CD4-positive, alpha-beta memory T cell (primary cell): Measurements from ENCODE around the gene STX10. TPM values are rescaled to one million over a fixed set of nuclear protein-coding genes. Genes with fewer than 3 reads are reported as not detected.
A peak's percentile ranks its signal among the peaks of the same experiment; 100 is the strongest.

Experiments
- CTCF ChIA-PET: fragments of 350-600 bp; sonication (Branson Sonifier 250); formaldehyde crosslinking; loops from one replicate; lab custom pipeline; 2021; ENCODE audit warnings: inconsistent platforms; ENCODE audit not compliant: partially characterized antibody; lab: Charles Lee
- POLR2A ChIA-PET: fragments of 350-600 bp; sonication (Branson Sonifier 250); formaldehyde crosslinking; loops from one replicate; lab custom pipeline; 2021; ENCODE audit not compliant: partially characterized antibody; lab: Charles Lee
- DNase-seq, 5 donors: peaks; one replicate each; pipeline versions ENCODE4 v3.0.0 to v3.0.0-alpha.2; 2020 to 2022; ENCODE audit warnings: mixed read lengths in 1 of 5
- H3K27ac ChIP-seq: one replicate; pipeline ENCODE4 v1.7.0; 2013; ENCODE audit warnings: low read depth, low read length
- H3K27me3 ChIP-seq: 2 replicates; pipeline ENCODE4 v1.7.0; 2013; ENCODE audit warnings: mild to moderate bottlenecking, low read length, moderate library complexity; ENCODE audit not compliant: insufficient read depth
- H3K36me3 ChIP-seq: 2 replicates; pipeline ENCODE4 v1.7.0; 2013; ENCODE audit warnings: mild to moderate bottlenecking, low read length, moderate library complexity; ENCODE audit not compliant: insufficient read depth
- H3K4me1 ChIP-seq: 2 replicates; pipeline ENCODE4 v1.7.0; 2013; ENCODE audit warnings: mild to moderate bottlenecking, low read length, moderate library complexity; ENCODE audit not compliant: insufficient read depth
- H3K4me3 ChIP-seq, 2 donors: one replicate each; pipeline ENCODE4 v1.7.0; 2013; ENCODE audit warnings: low read length in 2 of 2, mild to moderate bottlenecking in 1 of 2
- H3K9me3 ChIP-seq, 2 donors: one replicate each; pipeline ENCODE4 v1.7.0; 2013; ENCODE audit warnings: low read length in 2 of 2, control low read depth in 1 of 2; ENCODE audit not compliant: control insufficient read depth in 1 of 2
- H3K27ac Mint-ChIP-seq, 7 donors: one replicate each; pipeline ENCODE4 v1.8.0; 2020 to 2021; ENCODE audit warnings: mixed read lengths in 7 of 7, mild to moderate bottlenecking in 6 of 7, inconsistent platforms in 3 of 7, moderate library complexity in 3 of 7
- H3K27me3 Mint-ChIP-seq, 2 donors: one replicate each; pipeline ENCODE4 v1.8.0; 2020 to 2021; ENCODE audit warnings: mixed read lengths in 2 of 2
- H3K36me3 Mint-ChIP-seq, 2 donors: one replicate each; pipeline ENCODE4 v1.8.0; 2020 to 2021; ENCODE audit warnings: mixed read lengths in 2 of 2, inconsistent platforms in 1 of 2, mild to moderate bottlenecking in 1 of 2
- H3K4me1 Mint-ChIP-seq, 4 donors: one replicate each; pipeline ENCODE4 v1.8.0; 2020 to 2021; ENCODE audit warnings: mixed read lengths in 4 of 4, mild to moderate bottlenecking in 1 of 4
- H3K4me3 Mint-ChIP-seq, 8 donors: one replicate each; pipeline ENCODE4 v1.8.0; 2020 to 2021; ENCODE audit warnings: mixed read lengths in 8 of 8, mild to moderate bottlenecking in 7 of 8, moderate library complexity in 6 of 8, inconsistent platforms in 3 of 8
- H3K9me3 Mint-ChIP-seq, 8 donors: one replicate each; pipeline ENCODE4 v1.8.0; 2020 to 2021; ENCODE audit warnings: mixed read lengths in 8 of 8, mild to moderate bottlenecking in 5 of 8, inconsistent platforms in 3 of 8, moderate library complexity in 1 of 8
- intact Hi-C: fragments of 100-400 bp; cut with micrococcal nuclease; formaldehyde crosslinking; loops from one replicate; pipeline ENCODE4 v1.15.1; 2023
- polyA plus RNA-seq, 2 donors: library from polyadenylated mRNA; unstranded; fragments of 300-500 nt; fragmentation: Illumina TruSeq; gene quantifications; one replicate each; pipeline ENCODE4 v1.2.3, GENCODE V29; 2021
- total RNA-seq, 2 experiments: library from RNA; stranded (reverse); gene quantifications; one replicate each; pipeline ENCODE4 v1.2.3, GENCODE V29; 2021

The STX10 gene
- total and polyA plus RNA-seq, 4 experiments from 2014 or later, result 57.9 to 64.2 (median 63.9) TPM

GRCh38 chr19:13117176-13117771 is 32.9 kb downstream of the STX10 start:
- peak overlapping the region; percentile 79 to 94 for H3K4me3 ChIP-seq
- Mint-ChIP-seq H3K36me3 (peaks cover 0 to 17% of the 10 kb centered on the region in 2 donors), H3K4me3 (peak overlapping the region; percentile 91 to 98 (median 96)), H3K9me3 (peaks cover 0 to 2% (median 0%) of the 10 kb centered on the region in 8 donors), H3K27me3 (no peaks in the 10 kb centered on the region), H3K4me1 (peaks cover 18 to 61% (median 42%) of the 10 kb centered on the region in 4 donors), H3K27ac (peak overlapping the region; percentile 89 to 97 (median 92))
- H3K27ac ChIP-seq, result peak overlapping the region; percentile 65
- H3K36me3 ChIP-seq, result peaks cover 10% of the 10 kb centered on the region
- ChIA-PET POLR2A (interaction anchor here (0.6 to 7.2 kb wide), 18 partner anchors 12 to 325 kb away, joined by 3 to 132 read pairs (median 5); partner anchors contain the start of genes CALR, IER2, JUNB and LYL1), CTCF (interaction anchor here (0.6 to 5.1 kb wide), 8 partner anchors 12 to 161 kb away, joined by 3 to 35 read pairs (median 4); partner anchors contain the start of genes IER2 and STX10)
- H3K4me1 ChIP-seq, result peaks cover 57% of the 10 kb centered on the region
- H3K27me3 ChIP-seq, result no peaks in the 10 kb centered on the region
- DNase-seq, result peak in 2 of 5 donors; percentile 45
- H3K9me3 ChIP-seq, result no peaks in the 10 kb centered on the region
- intact Hi-C loops, result loop anchor here (2.0 to 5.0 kb wide), 4 partner anchors 16 to 145 kb away; no protein-coding TSS in a partner anchor

- Mint-ChIP-seq H3K27ac (peak within 1 kb of the TSS; percentile 89 to 97 (median 92)), H3K27me3 (no peaks in the 10 kb centered on the region), H3K9me3 (peaks cover 0 to 2% (median 0%) of the 10 kb centered on the region in 8 donors), H3K4me3 (peak within 1 kb of the TSS; percentile 91 to 98 (median 96)), H3K4me1 (peaks cover 13 to 54% (median 36%) of the 10 kb centered on the region in 4 donors), H3K36me3 (peaks cover 0 to 14% of the 10 kb centered on the region in 2 donors)
- intact Hi-C loops, result loop anchor here (1.0 to 5.0 kb wide), 6 partner anchors 12 to 146 kb away; partner anchors contain the start of genes IER2 and STX10
- peak; percentile 85 to 93 (median 88) for DNase-seq
- Histone ChIP-seq H3K9me3 (no peaks in the 10 kb centered on the region), H3K4me3 (peak within 1 kb of the TSS; percentile 79 to 94), H3K27ac (peak within 1 kb of the TSS; percentile 65), H3K36me3 (peaks cover 11% of the 10 kb centered on the region), H3K27me3 (no peaks in the 10 kb centered on the region), H3K4me1 (peaks cover 49% of the 10 kb centered on the region)
- POLR2A ChIA-PET, result interaction anchor here (0.7 to 7.2 kb wide), 12 partner anchors 11 to 325 kb away, joined by 3 to 132 read pairs (median 12); partner anchors contain the start of genes IER2, JUNB, LYL1 and STX10
- CTCF ChIA-PET, result interaction anchor here (1.0 to 5.1 kb wide), 5 partner anchors 11 to 147 kb away, joined by 3 to 35 read pairs (median 4); no protein-coding TSS in a partner anchor
Measured at GRCh38 chr19:13116282-13117175, 33.6 kb downstream of the STX10 start, which contains the start of gene TRMT1. TRMT1 (minus strand) TSS chr19:13116740; CDS start chr19:13116399, 341 bp downstream.

GRCh38 chr19:13115936-13116281 is 34.3 kb downstream of the STX10 start:
- Histone ChIP-seq H3K9me3 (no peaks in the 10 kb centered on the region), H3K4me3 (peak overlapping the region; percentile 79 to 94), H3K27ac (peak overlapping the region; percentile 65), H3K4me1 (peaks cover 43% of the 10 kb centered on the region), H3K36me3 (peaks cover 11% of the 10 kb centered on the region), H3K27me3 (no peaks in the 10 kb centered on the region)
- intact Hi-C loops, result loop anchor here (1.0 to 5.0 kb wide), 6 partner anchors 12 to 146 kb away; partner anchors contain the start of genes IER2 and STX10
- ChIA-PET POLR2A (interaction anchor here (0.7 to 7.2 kb wide), 8 partner anchors 11 to 51 kb away, joined by 3 to 132 read pairs (median 22); partner anchors contain the start of genes IER2, LYL1 and STX10), CTCF (interaction anchor here (5.1 kb wide), 1 partner anchor 11 kb away, joined by 35 read pairs; no protein-coding TSS in a partner anchor)
- peaks cover 0 to 2% (median 0%) of the 10 kb centered on the region in 8 donors for H3K9me3 Mint-ChIP-seq
- no peaks in the 10 kb centered on the region for H3K27me3 Mint-ChIP-seq
- H3K27ac Mint-ChIP-seq, result peak overlapping the region in 6 of 7 donors; percentile 73 to 97 (median 90)
- peak overlapping the region; percentile 91 to 98 (median 96) for H3K4me3 Mint-ChIP-seq
- no peak for DNase-seq
- H3K4me1 Mint-ChIP-seq, result peaks cover 11 to 48% (median 32%) of the 10 kb centered on the region in 4 donors
- H3K36me3 Mint-ChIP-seq, result peaks cover 0 to 14% of the 10 kb centered on the region in 2 donors

GRCh38 chr19:13112555-13112954 is 37.6 kb downstream of the STX10 start:
- CTCF ChIA-PET, result no interaction called here
- Histone ChIP-seq H3K27me3 (no peaks in the 10 kb centered on the region), H3K4me1 (peaks cover 18% of the 10 kb centered on the region), H3K27ac (no peak overlapping the region), H3K36me3 (peaks cover 15% of the 10 kb centered on the region), H3K4me3 (no peak overlapping the region), H3K9me3 (no peaks in the 10 kb centered on the region)
- no peak overlapping the region for H3K4me3 Mint-ChIP-seq
- H3K27ac Mint-ChIP-seq, result peak overlapping the region in 1 of 7 donors; percentile 41
- intact Hi-C loops, result no loop called here
- H3K4me1 Mint-ChIP-seq, result peaks cover 5 to 26% (median 15%) of the 10 kb centered on the region in 4 donors
- no peaks in the 10 kb centered on the region for H3K27me3 Mint-ChIP-seq
- peaks cover 0 to 16% of the 10 kb centered on the region in 2 donors for H3K36me3 Mint-ChIP-seq
- DNase-seq, result no peak
- no peaks in the 10 kb centered on the region for H3K9me3 Mint-ChIP-seq
- POLR2A ChIA-PET, result interaction anchor here (2.7 kb wide), 1 partner anchor 13 kb away, joined by 6 read pairs; no protein-coding TSS in a partner anchor

GRCh38 chr19:13110099-13110610 is 40.0 kb downstream of the STX10 start:
- H3K4me3 Mint-ChIP-seq, result no peak overlapping the region
- no peak for DNase-seq
- ChIA-PET CTCF (interaction anchor here (0.5 to 1.7 kb wide), 2 partner anchors 16 to 132 kb away, joined by 3 to 4 read pairs; no protein-coding TSS in a partner anchor), POLR2A (interaction anchor here (2.7 kb wide), 1 partner anchor 11 kb away, joined by 6 read pairs; no protein-coding TSS in a partner anchor)
- H3K36me3 ChIP-seq, result peaks cover 15% of the 10 kb centered on the region
- no peak overlapping the region for H3K27ac ChIP-seq
- no peaks in the 10 kb centered on the region for H3K9me3 ChIP-seq
- no peak overlapping the region for H3K4me3 ChIP-seq
- H3K4me1 ChIP-seq, result peaks cover 6% of the 10 kb centered on the region
- H3K4me1 Mint-ChIP-seq, result peaks cover 0 to 4% (median 2%) of the 10 kb centered on the region in 4 donors
- peaks cover 0 to 11% of the 10 kb centered on the region in 2 donors for H3K36me3 Mint-ChIP-seq
- H3K9me3 Mint-ChIP-seq, result no peaks in the 10 kb centered on the region
- no peaks in the 10 kb centered on the region for H3K27me3 Mint-ChIP-seq
- H3K27ac Mint-ChIP-seq, result no peak overlapping the region
- H3K27me3 ChIP-seq, result no peaks in the 10 kb centered on the region
- intact Hi-C loops, result no loop called here

DNA sequence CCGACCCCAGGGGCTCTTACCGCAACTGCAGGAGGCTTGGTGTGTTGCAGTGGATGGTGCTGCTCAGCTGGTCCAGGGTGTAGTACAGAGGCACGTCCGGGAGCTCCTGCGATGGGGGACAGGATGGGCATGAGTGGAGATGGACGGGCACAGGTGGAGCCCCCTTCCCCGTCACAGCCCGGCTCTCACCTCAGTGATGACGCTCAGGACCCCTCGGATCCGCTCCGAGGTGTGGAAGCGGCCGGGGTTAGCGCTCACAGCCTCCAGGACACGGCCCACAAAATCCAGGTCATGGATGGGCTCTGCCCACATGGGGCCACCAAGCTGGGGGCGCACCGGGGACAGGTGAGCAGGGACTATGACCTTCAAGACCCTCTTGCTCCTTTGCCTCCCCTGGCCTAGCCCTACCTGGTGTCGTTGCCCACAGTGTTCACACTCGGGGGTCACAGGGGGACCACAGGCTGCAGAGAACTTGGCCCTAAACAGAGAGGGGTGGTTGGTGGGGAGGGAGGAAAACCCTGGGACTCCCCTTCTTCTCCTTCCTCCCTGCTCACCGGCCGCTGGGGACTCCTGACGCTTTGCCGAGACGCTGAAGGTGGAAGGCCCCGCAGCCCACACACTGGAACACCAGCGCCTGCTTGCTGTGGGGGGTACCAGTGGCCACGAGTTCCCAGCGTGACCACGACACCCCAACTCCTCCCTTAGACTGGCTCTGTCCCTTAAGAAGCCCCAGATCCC is 40.6 kb downstream of the STX10 start:
- Mint-ChIP-seq H3K9me3 (no peaks in the 10 kb centered on the region), H3K4me1 (peaks cover 1 to 8% (median 3%) of the 10 kb centered on the region in 4 donors), H3K4me3 (no peak overlapping the region), H3K36me3 (peaks cover 0 to 12% of the 10 kb centered on the region in 2 donors), H3K27me3 (no peaks in the 10 kb centered on the region), H3K27ac (no peak overlapping the region)
- Histone ChIP-seq H3K4me3 (no peak overlapping the region), H3K9me3 (no peaks in the 10 kb centered on the region), H3K36me3 (peaks cover 10% of the 10 kb centered on the region), H3K27ac (no peak overlapping the region), H3K27me3 (no peaks in the 10 kb centered on the region), H3K4me1 (peaks cover 12% of the 10 kb centered on the region)
- DNase-seq, result no peak
- POLR2A ChIA-PET, result interaction anchor here (2.7 kb wide), 1 partner anchor 10 kb away, joined by 6 read pairs; no protein-coding TSS in a partner anchor
- CTCF ChIA-PET, result interaction anchor here (0.7 to 1.7 kb wide), 3 partner anchors 10 to 20 kb away, joined by 3 to 4 read pairs (median 3); no protein-coding TSS in a partner anchor
- intact Hi-C loops, result no loop called here
